IMR-90 (cell line): ENCODE measurements around the gene SYTL3. TPM values are rescaled to one million over a fixed set of nuclear protein-coding genes. Genes with fewer than 3 reads are reported as not detected.

Source experiments
- ATAC-seq: fragments of 200-7000 bp; cut with Tn5 transposase; 2 replicates; pipeline ENCODE4 v1.9.1; 2020; ENCODE audit warnings: low read depth, mild to moderate bottlenecking, moderate library complexity
- BruUV-seq: library from RNA; stranded (reverse); fragments of 400-500 nt; replicated peaks from 2 replicates; lab custom pipeline; 2021; lab: Mats Ljungman, UMichigan
- CTCF ChIA-PET: fragments of 300-600 bp; formaldehyde crosslinking; extraction: SDS; loops from one replicate; lab custom pipeline; 2021; ENCODE audit warnings: antibody characterized with exemption; lab: Yijun Ruan, JAX
- POLR2A ChIA-PET: fragments of 300-600 bp; sonication (Branson Sonifier 250); formaldehyde crosslinking; loops from one replicate; lab custom pipeline; 2022; ENCODE audit warnings: antibody characterized with exemption; ENCODE audit not compliant: unreplicated experiment; lab: Charles Lee
- DNase-seq: peaks from one replicate; pipeline ENCODE4 v3.0.0; 2013
- H2AFZ ChIP-seq: replicated peaks from 2 replicates; pipeline ENCODE3; 2013; ENCODE audit warnings: low read length, mild to moderate bottlenecking; ENCODE audit not compliant: poor library complexity
- H2AK5ac ChIP-seq: 2 replicates; pipeline ENCODE4 v1.6.1; 2013; ENCODE audit warnings: low read depth, low read length, inconsistent platforms
- H2AK9ac ChIP-seq: replicated peaks from 2 replicates; pipeline ENCODE3; 2013; ENCODE audit warnings: mild to moderate bottlenecking, low read depth, low read length, moderate library complexity; ENCODE audit not compliant: poor library complexity
- H2BK120ac ChIP-seq: 2 replicates; pipeline ENCODE4 v1.6.1; 2013; ENCODE audit warnings: low read depth, low read length, inconsistent platforms
- H2BK15ac ChIP-seq: 3 replicates; pipeline ENCODE4 v1.6.1; 2013; ENCODE audit warnings: low read depth, low read length, inconsistent platforms
- H2BK20ac ChIP-seq: 2 replicates; pipeline ENCODE4 v1.6.1; 2013; ENCODE audit warnings: low read depth, mild to moderate bottlenecking, inconsistent platforms, low read length, moderate library complexity
- H2BK5ac ChIP-seq: 2 replicates; pipeline ENCODE4 v1.6.1; 2013; ENCODE audit warnings: mild to moderate bottlenecking, low read depth, low read length, inconsistent platforms; ENCODE audit not compliant: poor library complexity, severe bottlenecking
- H3K14ac ChIP-seq: replicated peaks from 2 replicates; pipeline ENCODE4 v1.6.1; 2013; ENCODE audit warnings: low read depth, low read length, inconsistent platforms
- H3K18ac ChIP-seq: 2 replicates; pipeline ENCODE4 v1.6.1; 2013; ENCODE audit warnings: low read depth, low read length, control low read depth
- H3K23ac ChIP-seq: 2 replicates; pipeline ENCODE4 v1.6.1; 2013; ENCODE audit warnings: low read depth, low read length, inconsistent platforms
- H3K27ac ChIP-seq: 2 replicates; pipeline ENCODE4 v1.5.1; 2013; ENCODE audit warnings: mild to moderate bottlenecking, control low read depth, low read length; ENCODE audit not compliant: insufficient read depth
- H3K27me3 ChIP-seq: 2 replicates; pipeline ENCODE4 v1.6.1; 2013; ENCODE audit warnings: low read length; ENCODE audit not compliant: control insufficient read depth, insufficient read depth
- H3K36me3 ChIP-seq: 2 replicates; pipeline ENCODE4 v1.6.1; 2013; ENCODE audit warnings: low read length, mixed read lengths; ENCODE audit not compliant: control insufficient read depth, insufficient read depth
- H3K4ac ChIP-seq: 2 replicates; pipeline ENCODE4 v1.6.1; 2013; ENCODE audit warnings: low read depth, low read length, inconsistent platforms
- H3K4me1 ChIP-seq: 2 replicates; pipeline ENCODE4 v1.6.1; 2013; ENCODE audit warnings: low read length, mixed read lengths; ENCODE audit not compliant: control insufficient read depth, insufficient read depth
- H3K4me2 ChIP-seq: 2 replicates; pipeline ENCODE4 v1.6.1; 2013; ENCODE audit warnings: low read depth, mild to moderate bottlenecking, control low read depth, low read length, moderate library complexity
- H3K4me3 ChIP-seq: 2 replicates; pipeline ENCODE4 v1.5.1; 2013; ENCODE audit warnings: low read depth, mild to moderate bottlenecking, control low read depth, low read length, moderate library complexity; ENCODE audit not compliant: insufficient read depth
- H3K56ac ChIP-seq: 2 replicates; pipeline ENCODE4 v1.6.1; 2013; ENCODE audit warnings: low read length, inconsistent platforms; ENCODE audit not compliant: insufficient read depth; ENCODE audit errors: extremely low read depth
- H3K79me1 ChIP-seq, 2 experiments: 2 replicates each; pipeline ENCODE4 v1.6.1; 2013; ENCODE audit warnings: low read length in 2 of 2, inconsistent platforms in 1 of 2, low read depth in 1 of 2
- H3K9ac ChIP-seq: 2 replicates; pipeline ENCODE4 v1.6.1; 2013; ENCODE audit warnings: low read depth, low read length, control low read depth
- H3K9me1 ChIP-seq: 2 replicates; pipeline ENCODE4 v1.6.1; 2013; ENCODE audit warnings: low read length, inconsistent platforms; ENCODE audit not compliant: insufficient read depth
- H3K9me3 ChIP-seq: 2 replicates; pipeline ENCODE4 v1.6.1; 2013; ENCODE audit warnings: low read length; ENCODE audit not compliant: control insufficient read depth, insufficient read depth
- H4K20me1 ChIP-seq: 2 replicates; pipeline ENCODE4 v1.6.1; 2013; ENCODE audit warnings: low read length, inconsistent platforms; ENCODE audit not compliant: insufficient read depth
- H4K5ac ChIP-seq: 2 replicates; pipeline ENCODE4 v1.6.1; 2013; ENCODE audit warnings: mild to moderate bottlenecking, low read depth, low read length, control low read depth
- H4K8ac ChIP-seq, 2 experiments: 2 replicates each; pipeline ENCODE4 v1.6.1; 2013; ENCODE audit warnings: low read depth in 2 of 2, low read length in 2 of 2, control low read depth in 1 of 2, inconsistent platforms in 1 of 2
- H4K91ac ChIP-seq: 2 replicates; pipeline ENCODE4 v1.6.1; 2013; ENCODE audit warnings: low read depth, low read length, inconsistent platforms; ENCODE audit not compliant: insufficient read depth
- BHLHE40 ChIP-seq: fragments of 150-350 bp; IDR thresholded peaks from 2 replicates; pipeline ENCODE4 v1.6.1; 2016; ENCODE audit warnings: mild to moderate bottlenecking, low read depth, low read length
- CEBPB ChIP-seq: IDR thresholded peaks from 2 replicates; pipeline ENCODE4 v1.6.1; 2012; ENCODE audit warnings: low read depth, low read length, improper control_type of control experiment
- CHD1 ChIP-seq: IDR thresholded peaks from 2 replicates; pipeline ENCODE4 v1.6.1; 2012; ENCODE audit warnings: low read depth, low read length, improper control_type of control experiment
- MAFK ChIP-seq: IDR thresholded peaks from 2 replicates; pipeline ENCODE4 v1.6.1; 2012; ENCODE audit warnings: low read depth, low read length, improper control_type of control experiment
- MAZ ChIP-seq: IDR thresholded peaks from 2 replicates; pipeline ENCODE4 v1.6.1; 2012; ENCODE audit warnings: low read depth, mild to moderate bottlenecking, low read length, improper control_type of control experiment, moderate library complexity, borderline replicate concordance
- MXI1 ChIP-seq: IDR thresholded peaks from 2 replicates; pipeline ENCODE4 v1.6.1; 2012; ENCODE audit warnings: low read depth, mild to moderate bottlenecking, low read length, moderate library complexity, borderline replicate concordance
- NFE2L2 ChIP-seq: fragments of 150-350 bp; IDR thresholded peaks from 2 replicates; pipeline ENCODE4 v1.6.1; 2016; ENCODE audit warnings: low read depth, mild to moderate bottlenecking, low read length
- POLR2A ChIP-seq: IDR thresholded peaks from 2 replicates; pipeline ENCODE4 v1.6.1; 2012; ENCODE audit warnings: mild to moderate bottlenecking, low read depth, low read length
- RAD21 ChIP-seq: IDR thresholded peaks from 2 replicates; pipeline ENCODE4 v1.6.1; 2012; ENCODE audit warnings: low read length, improper control_type of control experiment
- RCOR1 ChIP-seq: IDR thresholded peaks from 2 replicates; pipeline ENCODE4 v1.6.1; 2012; ENCODE audit warnings: mild to moderate bottlenecking, low read length, improper control_type of control experiment; ENCODE audit not compliant: insufficient replicate concordance
- USF2 ChIP-seq: fragments of 150-350 bp; IDR thresholded peaks from 2 replicates; pipeline ENCODE4 v1.6.1; 2017; ENCODE audit warnings: mild to moderate bottlenecking, antibody characterized with exemption, low read length, low read depth
- WGBS, 2 experiments: methylation state at CpG; one replicate each; pipeline versions ENCODE4 v1.1.5 to v1.1.7; 2013; ENCODE audit warnings: missing lambda C conversion rate in 2 of 2; ENCODE audit not compliant: insufficient read length in 1 of 2; ENCODE audit errors: extremely low coverage in 2 of 2; 5-methylcytosine and 5-hydroxymethylcytosine counted together
- dilution Hi-C: fragments of 300-500 bp; cut with HindIII; formaldehyde crosslinking; loops from one replicate; pipeline ENCODE4 v1.14.3; 2018; ENCODE audit warnings: low sequenced_read_pairs; ENCODE audit not compliant: unreplicated experiment
- in situ Hi-C: fragments of 300-500 bp; cut with MboI; formaldehyde crosslinking; loops from 3 replicates; pipeline ENCODE4 v1.14.3; 2019; ENCODE audit warnings: low sequenced_read_pairs, inconsistent platforms, mixed read lengths
- intact Hi-C: fragments of 100-400 bp; cut with micrococcal nuclease; formaldehyde crosslinking; loops from 2 replicates; pipeline ENCODE4 v1.10.0; 2022
- polyA plus RNA-seq, 3 experiments: library from polyadenylated mRNA; depleted of rRNA; stranded (reverse); fragments of >200 nt; gene quantifications; 2 replicates each; pipeline ENCODE4 v1.2.3, GENCODE V29; 2012; ENCODE audit warnings: low replicate concordance in 1 of 3
- total RNA-seq: library from RNA; depleted of rRNA; stranded (reverse); fragments of >200 nt; gene quantifications from 2 replicates; pipeline ENCODE4 v1.2.3, GENCODE V29; 2012
- TF ChIP-seq, protein P1 (sequence below): fragments of 150-350 bp; IDR thresholded peaks from 2 replicates; pipeline ENCODE4 v1.6.1; 2016; ENCODE audit warnings: low read depth, mild to moderate bottlenecking, low read length, moderate library complexity, borderline replicate concordance

Gene SYTL3
- total and polyA plus RNA-seq, 2 of the 4 experiments (the other 2 are of a cell fraction) = 2.9 to 4.3 TPM

DNA sequence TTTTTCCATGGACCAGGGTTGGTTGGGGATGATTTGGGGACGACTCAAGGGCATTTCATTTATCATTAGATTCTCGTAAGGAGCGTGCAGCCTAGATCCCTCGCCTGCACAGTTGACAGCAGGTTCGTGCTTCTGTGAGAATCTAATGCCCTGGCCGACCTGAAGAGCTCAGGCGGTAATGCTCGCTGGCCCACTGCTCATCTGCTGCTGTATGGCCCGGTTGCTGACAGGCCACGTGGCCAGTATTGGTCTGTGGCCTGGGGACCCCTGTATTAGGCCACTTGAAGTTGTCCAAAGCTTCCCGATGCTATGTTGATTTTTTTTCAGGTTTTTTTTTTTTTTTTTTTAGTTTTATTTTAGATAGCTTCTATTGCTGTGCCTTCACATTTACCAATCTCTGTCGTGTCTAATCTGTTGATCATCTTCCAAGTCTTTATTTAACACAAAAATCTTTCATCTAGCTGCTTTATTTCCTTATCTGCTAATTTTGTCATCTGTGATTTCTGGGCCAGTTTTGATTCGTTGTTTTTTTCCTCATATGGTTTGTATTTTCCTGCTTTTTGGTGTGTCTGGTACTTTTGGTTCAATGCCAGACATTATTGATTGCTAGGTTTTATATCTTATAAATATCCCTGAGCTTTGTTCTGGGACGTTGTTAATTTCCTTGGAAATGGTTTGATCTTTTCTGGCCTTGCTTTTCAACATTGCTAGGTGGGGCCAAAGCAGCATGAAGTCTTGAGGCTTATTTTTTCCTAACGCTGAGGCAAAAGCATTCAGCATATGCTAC lies 46.4 kb upstream of the SYTL3 start:
- Histone ChIP-seq H2AK5ac (no peak overlapping the region), H3K4ac (no peak overlapping the region), H4K91ac (no peak overlapping the region), H3K27me3 (no peaks in the 10 kb centered on the region), H3K23ac (no peak overlapping the region), H2BK5ac (no peak overlapping the region), H2AFZ (no peak overlapping the region), H2BK15ac (no peak overlapping the region), H2BK20ac (no peak overlapping the region), H3K36me3 (peaks cover 34% of the 10 kb centered on the region), H4K20me1 (0 out of 2 replicates have a peak, but pooled peaks cover 5% of the 10 kb centered on the region), H3K18ac (no peak overlapping the region), H4K5ac (no peak overlapping the region), H3K56ac (no peak overlapping the region), H3K4me1 (no peaks in the 10 kb centered on the region), H3K4me2 (no peak overlapping the region), H2AK9ac (no peak overlapping the region), H2BK120ac (no peak overlapping the region), H3K4me3 (no peak overlapping the region), H3K9me1 (no peaks in the 10 kb centered on the region), H3K14ac (no peak overlapping the region), H4K8ac (no peak overlapping the region), H3K9me3 (no peaks in the 10 kb centered on the region), H3K9ac (no peak overlapping the region), H3K79me1 (peaks cover 21 to 45% of the 10 kb centered on the region in 2 experiments; a peak in 3 of 4 replicates), H3K27ac (no peak overlapping the region)
- ChIA-PET POLR2A (interaction anchor here (0.6 kb wide), 1 partner anchor 128 kb away, joined by 12 read pairs; no protein-coding TSS in a partner anchor), CTCF (interaction anchor here (2.0 kb wide), 1 partner anchor 382 kb away, joined by 5 read pairs; no protein-coding TSS in a partner anchor)
- in situ Hi-C loops (loop anchor here (5.0 kb wide), 1 partner anchor 376 kb away; no protein-coding TSS in a partner anchor), dilution Hi-C loops (no loop called here), intact Hi-C loops (no loop called here)
- TF ChIP-seq USF2 (no peak), RAD21 (no peak), CHD1 (no peak), MXI1 (no peak), MAFK (no peak), POLR2A (no peak), CEBPB (no peak), RCOR1 (no peak), MAZ (no peak), NFE2L2 (no peak), BHLHE40 (no peak)
- TF ChIP-seq, protein P1, sequence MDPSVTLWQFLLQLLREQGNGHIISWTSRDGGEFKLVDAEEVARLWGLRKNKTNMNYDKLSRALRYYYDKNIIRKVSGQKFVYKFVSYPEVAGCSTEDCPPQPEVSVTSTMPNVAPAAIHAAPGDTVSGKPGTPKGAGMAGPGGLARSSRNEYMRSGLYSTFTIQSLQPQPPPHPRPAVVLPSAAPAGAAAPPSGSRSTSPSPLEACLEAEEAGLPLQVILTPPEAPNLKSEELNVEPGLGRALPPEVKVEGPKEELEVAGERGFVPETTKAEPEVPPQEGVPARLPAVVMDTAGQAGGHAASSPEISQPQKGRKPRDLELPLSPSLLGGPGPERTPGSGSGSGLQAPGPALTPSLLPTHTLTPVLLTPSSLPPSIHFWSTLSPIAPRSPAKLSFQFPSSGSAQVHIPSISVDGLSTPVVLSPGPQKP = no peak
- no peak for DNase-seq
- WGBS, 2 experiments = 95% methylated on average over 10 of the region's 15 CpGs; no CpG with 5 or more reads in 1 of the 2 experiments
- no peak for ATAC-seq
- BruUV-seq = no TSS peak
